KMS-11 (cell line): ENCODE results near the gene PTPN4.
A peak's percentile ranks its signal among the peaks of the same experiment; 100 is the strongest.

Experiments
- H2AFZ ChIP-seq: fragments of 200-600 bp; sonication (generic); 2 replicates; pipeline ENCODE4 v1.6.1; 2016; ENCODE audit warnings: antibody characterized with exemption, mixed run types, low read depth
- H3K27ac ChIP-seq: fragments of 200-600 bp; sonication (generic); 2 replicates; pipeline ENCODE4 v1.6.1; 2016; ENCODE audit warnings: mild to moderate bottlenecking, mixed run types
- H3K27me3 ChIP-seq: fragments of 200-600 bp; sonication (generic); 2 replicates; pipeline ENCODE4 v1.6.1; 2017; ENCODE audit warnings: mild to moderate bottlenecking, low read depth, mixed run types, moderate library complexity; ENCODE audit not compliant: insufficient read depth
- H3K36me3 ChIP-seq: fragments of 200-600 bp; sonication (generic); 2 replicates; pipeline ENCODE4 v1.6.1; 2017; ENCODE audit warnings: mild to moderate bottlenecking, mixed run types; ENCODE audit not compliant: insufficient read depth
- H3K4me1 ChIP-seq: fragments of 200-600 bp; sonication (generic); 2 replicates; pipeline ENCODE4 v1.6.1; 2016; ENCODE audit warnings: mild to moderate bottlenecking, low read depth, mixed run types; ENCODE audit not compliant: poor library complexity, severe bottlenecking
- H3K4me2 ChIP-seq: fragments of 200-600 bp; sonication (generic); 2 replicates; pipeline ENCODE4 v1.7.0; 2016; ENCODE audit warnings: mild to moderate bottlenecking, mixed run types
- H3K4me3 ChIP-seq: fragments of 200-600 bp; sonication (generic); IDR thresholded peaks from 2 replicates; pipeline ENCODE4 v1.6.1; 2017; ENCODE audit warnings: low read depth, low read length, mixed read lengths; ENCODE audit not compliant: insufficient read depth
- H3K79me2 ChIP-seq: fragments of 200-600 bp; sonication (generic); 2 replicates; pipeline ENCODE4 v1.6.1; 2016; ENCODE audit warnings: low read depth, mixed run types; ENCODE audit not compliant: insufficient read depth
- H3K9ac ChIP-seq: fragments of 200-600 bp; sonication (generic); 2 replicates; pipeline ENCODE4 v1.6.1; 2016; ENCODE audit warnings: mild to moderate bottlenecking, mixed run types
- H4K20me1 ChIP-seq: fragments of 200-600 bp; sonication (generic); 2 replicates; pipeline ENCODE4 v1.6.1; 2016; ENCODE audit warnings: mild to moderate bottlenecking, mixed run types; ENCODE audit not compliant: insufficient read depth
- CTCF ChIP-seq: fragments of 200-600 bp; sonication (generic); conservative IDR thresholded peaks from 2 replicates; pipeline ENCODE4 v1.6.1; 2017; ENCODE audit warnings: low read depth, mild to moderate bottlenecking, antibody characterized with exemption, low read length, moderate library complexity, mixed read lengths

The PTPN4 gene

GRCh38 chr2:119748135-119748534, 11.6 kb upstream of the PTPN4 start:
- TF ChIP-seq CTCF: no peak
- Histone ChIP-seq H3K4me2 (no peak overlapping the region), H3K79me2 (no peaks in the 10 kb centered on the region), H3K9ac (no peak overlapping the region), H3K36me3 (no peaks in the 10 kb centered on the region), H2AFZ (no peak overlapping the region), H3K27me3 (no peaks in the 10 kb centered on the region), H4K20me1 (no peaks in the 10 kb centered on the region), H3K27ac (no peak overlapping the region), H3K4me3 (no peak overlapping the region), H3K4me1 (no peaks in the 10 kb centered on the region)

GRCh38 chr2:119749477-119750012, 10.2 kb upstream of the PTPN4 start:
- no peak overlapping the region for H3K27ac ChIP-seq
- H3K36me3 ChIP-seq: no peaks in the 10 kb centered on the region
- TF ChIP-seq CTCF: no peak
- H3K4me2 ChIP-seq: no peak overlapping the region
- H3K79me2 ChIP-seq: no peaks in the 10 kb centered on the region
- H3K4me1 ChIP-seq: no peaks in the 10 kb centered on the region
- H3K27me3 ChIP-seq: no peaks in the 10 kb centered on the region
- no peak overlapping the region for H3K4me3 ChIP-seq
- H4K20me1 ChIP-seq: no peaks in the 10 kb centered on the region
- H3K9ac ChIP-seq: no peak overlapping the region
- H2AFZ ChIP-seq: no peak overlapping the region

GRCh38 chr2:119751706-119752105, 8.0 kb upstream of the PTPN4 start:
- Histone ChIP-seq H3K79me2 (no peaks in the 10 kb centered on the region), H3K4me1 (no peaks in the 10 kb centered on the region), H4K20me1 (no peaks in the 10 kb centered on the region), H3K9ac (no peak overlapping the region), H3K4me2 (no peak overlapping the region), H3K27ac (no peak overlapping the region), H2AFZ (no peak overlapping the region), H3K4me3 (no peak overlapping the region), H3K27me3 (no peaks in the 10 kb centered on the region), H3K36me3 (no peaks in the 10 kb centered on the region)
- no peak for TF ChIP-seq CTCF

GRCh38 chr2:119753041-119753929, 6.4 kb upstream of the PTPN4 start:
- TF ChIP-seq CTCF: peak; percentile 41; the same call in 1 of the 2 replicates
- Histone ChIP-seq H4K20me1 (no peaks in the 10 kb centered on the region), H3K27me3 (no peaks in the 10 kb centered on the region), H2AFZ (no peak overlapping the region), H3K9ac (no peak overlapping the region), H3K27ac (no peak overlapping the region), H3K79me2 (no peaks in the 10 kb centered on the region), H3K4me2 (no peak overlapping the region), H3K36me3 (no peaks in the 10 kb centered on the region), H3K4me3 (no peak overlapping the region), H3K4me1 (no peaks in the 10 kb centered on the region)
